HepG2 (cell line): ENCODE data around the gene PLA2G12A. TPM values are rescaled to one million over a fixed set of nuclear protein-coding genes. Genes with fewer than 3 reads are reported as not detected.

ENCODE experiments used
- ELF3 ChIP-seq: IDR thresholded peaks from 2 replicates; pipeline ENCODE4 v1.6.1; 2016; ENCODE audit warnings: missing genetic modification reagents, missing compliant biosample characterization
- FIP1L1 ChIP-seq: fragments of 200-400 bp; formaldehyde crosslinking; IDR thresholded peaks from 2 replicates; pipeline ENCODE4 v1.6.1; 2018; ENCODE audit warnings: low read depth, mild to moderate bottlenecking, low read length, moderate library complexity, borderline replicate concordance; ENCODE audit not compliant: insufficient read depth
- FOSL1 ChIP-seq: sonication (generic); formaldehyde crosslinking; IDR thresholded peaks from 2 replicates; pipeline ENCODE4 v1.9.0; 2021; ENCODE audit warnings: missing genetic modification reagents, borderline replicate concordance
- KDM2A ChIP-seq: sonication (generic); formaldehyde crosslinking; IDR thresholded peaks from 2 replicates; pipeline ENCODE4 v1.4.0; 2020; ENCODE audit warnings: low read depth, missing genetic modification reagents, borderline replicate concordance
- MEF2D ChIP-seq: sonication (generic); formaldehyde crosslinking; IDR thresholded peaks from 2 replicates; pipeline ENCODE4 v1.5.1; 2020; ENCODE audit warnings: mild to moderate bottlenecking, missing genetic modification reagents
- NFE2L2 ChIP-seq: fragments of 150-350 bp; IDR thresholded peaks from 2 replicates; pipeline ENCODE4 v1.6.1; 2014; ENCODE audit warnings: low read length
- PHF21A ChIP-seq: sonication (generic); formaldehyde crosslinking; IDR thresholded peaks from 2 replicates; pipeline ENCODE4 v1.5.0; 2020; ENCODE audit warnings: mild to moderate bottlenecking, missing genetic modification reagents
- PHF5A ChIP-seq: IDR thresholded peaks from one replicate; pipeline ENCODE4 v1.6.1; 2018; ENCODE audit warnings: low read depth, missing genetic modification reagents; ENCODE audit not compliant: unreplicated experiment
- PRPF4 ChIP-seq: fragments of 200-400 bp; formaldehyde crosslinking; IDR thresholded peaks from 2 replicates; pipeline ENCODE4 v1.6.1; 2016; ENCODE audit warnings: low read length, low read depth; ENCODE audit not compliant: poor library complexity, severe bottlenecking
- ZNF121 ChIP-seq: sonication (generic); formaldehyde crosslinking; IDR thresholded peaks from 2 replicates; pipeline ENCODE4 v1.5.0; 2020; ENCODE audit warnings: mild to moderate bottlenecking, missing genetic modification reagents
- ZNF225 ChIP-seq: sonication (generic); formaldehyde crosslinking; IDR thresholded peaks from 2 replicates; pipeline ENCODE4 v1.4.0; 2020; ENCODE audit warnings: mild to moderate bottlenecking, missing genetic modification reagents
- ZNF333 ChIP-seq: sonication (generic); formaldehyde crosslinking; IDR thresholded peaks from 2 replicates; pipeline ENCODE4 v1.4.0; 2020; ENCODE audit warnings: mild to moderate bottlenecking, missing genetic modification reagents, borderline replicate concordance
- ZNF7 ChIP-seq: IDR thresholded peaks from 2 replicates; pipeline ENCODE4 v1.6.1; 2016; ENCODE audit warnings: missing biosample characterization, missing genetic modification reagents
- ZNF879 ChIP-seq: sonication (generic); formaldehyde crosslinking; IDR thresholded peaks from 2 replicates; pipeline ENCODE4 v1.8.1; 2023; ENCODE audit warnings: missing genetic modification reagents
- polyA plus RNA-seq, 8 experiments: library from polyadenylated mRNA; depleted of rRNA in 3 of 8; stranded (reverse) in 7 of 8; unstranded in 1 of 8; fragments of >200 nt; fragmentation: Illumina TruSeq in 4 of 8; extraction: Trizol in 4 of 8; gene quantifications; 2 replicates each; pipeline versions ENCODE4 v1.2.1 to v1.2.3, GENCODE V29; 2011 to 2016; ENCODE audit warnings: low read depth in 4 of 8, missing spikeins in 1 of 8, mixed read lengths in 1 of 8; ENCODE audit not compliant: insufficient read depth in 1 of 8
- total RNA-seq, 5 experiments: library from RNA; depleted of rRNA; stranded (reverse); fragments of >200 nt; fragmentation: Illumina TruSeq; extraction: Trizol; gene quantifications; 2 replicates each; pipeline ENCODE4 v1.2.3, GENCODE V29; 2016; ENCODE audit warnings: low read depth in 1 of 5
- TF ChIP-seq, protein P1 (sequence below), 2 experiments: sonication (generic) in 1 of 2; formaldehyde crosslinking in 1 of 2; IDR thresholded peaks; 2 replicates each; pipeline versions ENCODE4 v1.5.1 to v1.6.1; 2011 to 2020; ENCODE audit warnings: borderline replicate concordance in 1 of 2, low read depth in 1 of 2, low read length in 1 of 2, mild to moderate bottlenecking in 1 of 2, missing genetic modification reagents in 1 of 2, moderate library complexity in 1 of 2
- TF ChIP-seq, protein P2 (sequence below): sonication (generic); formaldehyde crosslinking; IDR thresholded peaks from 2 replicates; pipeline ENCODE4 v1.4.0; 2020; ENCODE audit warnings: mild to moderate bottlenecking, missing genetic modification reagents
- TF ChIP-seq, protein P3 (sequence below): IDR thresholded peaks from 2 replicates; pipeline ENCODE4 v1.6.1; 2016; ENCODE audit warnings: mild to moderate bottlenecking
- TF ChIP-seq, protein P4 (sequence below): fragments of 450-650 bp; IDR thresholded peaks from 2 replicates; pipeline ENCODE4 v1.6.1; 2016

Gene PLA2G12A
- total and polyA plus RNA-seq, 2 of the 13 experiments (the other 11 are each of a cell fraction or from before 2014, with no cell fraction given) = 61.2 to 64.0 TPM

DNA sequence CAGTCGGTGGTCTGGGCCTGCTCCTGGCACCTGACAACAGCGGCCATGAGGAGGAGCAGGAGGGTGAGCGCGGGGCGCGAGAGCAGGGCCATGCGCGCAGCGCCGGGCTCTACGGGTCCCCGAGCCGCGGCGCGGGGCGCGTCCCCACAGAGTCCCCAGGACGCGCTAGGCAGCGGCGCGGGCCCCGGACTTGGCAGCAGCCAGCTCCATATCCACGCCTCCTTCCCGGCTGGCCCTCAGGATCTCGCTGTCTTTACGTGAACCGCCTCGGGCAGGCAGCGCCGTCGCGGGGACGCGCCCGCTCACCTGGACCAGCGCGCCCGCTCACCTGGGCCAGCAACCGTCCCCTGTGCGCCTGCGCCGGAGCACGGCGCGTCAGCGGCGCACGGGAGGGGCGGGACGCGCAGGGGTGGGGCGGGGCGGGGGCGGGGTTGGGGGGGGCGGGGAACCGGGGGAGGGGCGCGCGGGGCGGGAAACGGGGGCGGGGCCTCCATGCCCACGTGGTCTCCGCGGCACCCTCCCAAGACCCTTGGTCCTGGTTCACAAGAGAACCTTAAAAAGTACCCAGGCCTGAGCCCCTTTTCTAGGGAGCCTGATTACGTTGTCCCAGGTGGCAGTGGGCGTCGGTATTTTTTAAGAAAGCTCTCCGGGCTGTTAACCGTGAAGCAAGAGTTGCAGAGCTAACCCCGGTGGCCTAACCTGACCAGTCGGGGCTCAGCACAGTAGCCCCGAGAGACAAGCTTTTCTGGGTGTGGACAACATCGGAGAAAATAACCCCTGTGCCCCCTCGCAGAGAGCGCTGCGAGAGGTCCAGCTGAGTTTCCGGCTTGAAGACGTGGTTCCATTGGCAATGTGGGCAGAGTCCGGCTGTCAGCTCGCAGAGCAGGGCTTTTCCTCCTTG is at the start of gene PLA2G12A (continued):
- TF ChIP-seq ZNF333 = 0 out of 2 replicates have a peak, but pooled peaks have one; percentile 52
- no peak for TF ChIP-seq ZNF121
- TF ChIP-seq FIP1L1 = no peak
- peak; percentile 29; the same call in 1 of the 2 replicates for TF ChIP-seq PHF21A (CRISPR knock-in tag)
- TF ChIP-seq, protein P1, sequence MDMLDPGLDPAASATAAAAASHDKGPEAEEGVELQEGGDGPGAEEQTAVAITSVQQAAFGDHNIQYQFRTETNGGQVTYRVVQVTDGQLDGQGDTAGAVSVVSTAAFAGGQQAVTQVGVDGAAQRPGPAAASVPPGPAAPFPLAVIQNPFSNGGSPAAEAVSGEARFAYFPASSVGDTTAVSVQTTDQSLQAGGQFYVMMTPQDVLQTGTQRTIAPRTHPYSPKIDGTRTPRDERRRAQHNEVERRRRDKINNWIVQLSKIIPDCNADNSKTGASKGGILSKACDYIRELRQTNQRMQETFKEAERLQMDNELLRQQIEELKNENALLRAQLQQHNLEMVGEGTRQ (IDR thresholded peaks at IDR 0.05; ENCODE audit: low read depth, low read length) = no peak
- TF ChIP-seq, protein P1 (CRISPR knock-in tag; IDR thresholded peaks at IDR 0.05; ENCODE audit: borderline replicate concordance) = peak; percentile 44; the same call in 1 of the 2 replicates
- TF ChIP-seq NFE2L2 = no peak
- no peak for TF ChIP-seq ZNF879 (CRISPR knock-in tag)
- TF ChIP-seq, protein P2, sequence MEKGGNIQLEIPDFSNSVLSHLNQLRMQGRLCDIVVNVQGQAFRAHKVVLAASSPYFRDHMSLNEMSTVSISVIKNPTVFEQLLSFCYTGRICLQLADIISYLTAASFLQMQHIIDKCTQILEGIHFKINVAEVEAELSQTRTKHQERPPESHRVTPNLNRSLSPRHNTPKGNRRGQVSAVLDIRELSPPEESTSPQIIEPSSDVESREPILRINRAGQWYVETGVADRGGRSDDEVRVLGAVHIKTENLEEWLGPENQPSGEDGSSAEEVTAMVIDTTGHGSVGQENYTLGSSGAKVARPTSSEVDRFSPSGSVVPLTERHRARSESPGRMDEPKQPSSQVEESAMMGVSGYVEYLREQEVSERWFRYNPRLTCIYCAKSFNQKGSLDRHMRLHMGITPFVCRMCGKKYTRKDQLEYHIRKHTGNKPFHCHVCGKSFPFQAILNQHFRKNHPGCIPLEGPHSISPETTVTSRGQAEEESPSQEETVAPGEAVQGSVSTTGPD (CRISPR knock-in tag) = no peak
- TF ChIP-seq, protein P3, sequence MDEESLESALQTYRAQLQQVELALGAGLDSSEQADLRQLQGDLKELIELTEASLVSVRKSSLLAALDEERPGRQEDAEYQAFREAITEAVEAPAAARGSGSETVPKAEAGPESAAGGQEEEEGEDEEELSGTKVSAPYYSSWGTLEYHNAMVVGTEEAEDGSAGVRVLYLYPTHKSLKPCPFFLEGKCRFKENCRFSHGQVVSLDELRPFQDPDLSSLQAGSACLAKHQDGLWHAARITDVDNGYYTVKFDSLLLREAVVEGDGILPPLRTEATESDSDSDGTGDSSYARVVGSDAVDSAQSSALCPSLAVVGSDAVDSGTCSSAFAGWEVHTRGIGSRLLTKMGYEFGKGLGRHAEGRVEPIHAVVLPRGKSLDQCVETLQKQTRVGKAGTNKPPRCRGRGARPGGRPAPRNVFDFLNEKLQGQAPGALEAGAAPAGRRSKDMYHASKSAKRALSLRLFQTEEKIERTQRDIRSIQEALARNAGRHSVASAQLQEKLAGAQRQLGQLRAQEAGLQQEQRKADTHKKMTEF = peak; percentile 57; the same call in 1 of the 2 replicates
- TF ChIP-seq PHF5A (CRISPR knock-in tag) = peak; percentile 32
- no peak for TF ChIP-seq PRPF4
- TF ChIP-seq, protein P4, sequence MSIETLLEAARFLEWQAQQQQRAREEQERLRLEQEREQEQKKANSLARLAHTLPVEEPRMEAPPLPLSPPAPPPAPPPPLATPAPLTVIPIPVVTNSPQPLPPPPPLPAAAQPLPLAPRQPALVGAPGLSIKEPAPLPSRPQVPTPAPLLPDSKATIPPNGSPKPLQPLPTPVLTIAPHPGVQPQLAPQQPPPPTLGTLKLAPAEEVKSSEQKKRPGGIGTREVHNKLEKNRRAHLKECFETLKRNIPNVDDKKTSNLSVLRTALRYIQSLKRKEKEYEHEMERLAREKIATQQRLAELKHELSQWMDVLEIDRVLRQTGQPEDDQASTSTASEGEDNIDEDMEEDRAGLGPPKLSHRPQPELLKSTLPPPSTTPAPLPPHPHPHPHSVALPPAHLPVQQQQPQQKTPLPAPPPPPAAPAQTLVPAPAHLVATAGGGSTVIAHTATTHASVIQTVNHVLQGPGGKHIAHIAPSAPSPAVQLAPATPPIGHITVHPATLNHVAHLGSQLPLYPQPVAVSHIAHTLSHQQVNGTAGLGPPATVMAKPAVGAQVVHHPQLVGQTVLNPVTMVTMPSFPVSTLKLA = no peak
- TF ChIP-seq KDM2A = peak; percentile 99
- no peak for TF ChIP-seq ELF3 (CRISPR knock-in tag)
- TF ChIP-seq MEF2D (CRISPR knock-in tag) = no peak; the same call in 1 of the 2 replicates
- no peak for TF ChIP-seq FOSL1 (CRISPR knock-in tag)
- no peak; the same call in none of the 2 replicates for TF ChIP-seq ZNF225
- TF ChIP-seq ZNF7 (CRISPR knock-in tag) = no peak
